ENCODE measurements around the gene PPP1R3C.

PPP1R3C gene

DNA sequence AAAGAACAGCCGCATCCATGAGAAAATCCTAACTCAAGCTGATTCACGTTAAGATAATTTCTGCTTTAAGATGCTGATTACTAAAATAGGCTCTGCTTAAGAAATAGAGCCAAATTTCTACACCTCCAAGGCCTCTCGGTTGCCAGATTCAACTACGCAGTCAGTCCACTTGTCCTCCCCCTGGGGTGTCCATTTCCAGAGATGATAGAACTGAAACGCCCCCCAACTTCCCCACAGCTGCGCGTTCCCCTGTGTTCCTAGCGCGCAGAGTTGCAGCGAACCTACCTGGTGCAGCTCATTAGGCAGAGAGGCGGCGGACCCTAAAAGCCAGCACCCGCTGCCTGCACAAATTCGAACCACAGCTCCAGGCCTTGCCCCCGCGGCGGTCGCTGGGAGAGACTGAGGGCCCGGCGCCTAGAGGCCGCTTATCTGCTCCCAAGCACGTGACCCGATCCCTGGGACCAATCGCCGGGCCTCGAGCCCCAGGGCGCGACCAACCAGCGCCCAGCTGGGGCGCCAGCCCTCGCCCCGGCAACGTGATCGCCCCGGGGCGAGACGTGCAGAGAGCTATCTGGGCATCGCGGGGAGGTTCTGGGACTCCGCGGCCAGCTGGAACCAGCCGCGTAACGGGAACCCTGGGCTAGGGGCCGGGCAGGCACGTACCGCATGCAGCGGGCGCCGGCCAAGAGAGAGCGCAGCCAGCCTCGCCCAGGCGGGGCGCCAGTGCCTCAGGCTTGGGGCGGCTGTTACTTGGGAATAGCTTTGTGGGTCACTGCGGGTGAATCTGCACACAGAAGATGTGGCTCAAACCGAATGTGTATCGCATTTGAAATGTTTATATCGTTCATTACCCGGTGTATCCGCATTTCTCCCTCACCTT lies at the start of gene PPP1R3C:
Gene PPP1R3C, minus strand, starts transcription at position 401 of the 880 bp plus-strand sequence. Its CDS starts 102 bp downstream, at position 299.
- peak; percentile 89 for DNase-seq

DNA sequence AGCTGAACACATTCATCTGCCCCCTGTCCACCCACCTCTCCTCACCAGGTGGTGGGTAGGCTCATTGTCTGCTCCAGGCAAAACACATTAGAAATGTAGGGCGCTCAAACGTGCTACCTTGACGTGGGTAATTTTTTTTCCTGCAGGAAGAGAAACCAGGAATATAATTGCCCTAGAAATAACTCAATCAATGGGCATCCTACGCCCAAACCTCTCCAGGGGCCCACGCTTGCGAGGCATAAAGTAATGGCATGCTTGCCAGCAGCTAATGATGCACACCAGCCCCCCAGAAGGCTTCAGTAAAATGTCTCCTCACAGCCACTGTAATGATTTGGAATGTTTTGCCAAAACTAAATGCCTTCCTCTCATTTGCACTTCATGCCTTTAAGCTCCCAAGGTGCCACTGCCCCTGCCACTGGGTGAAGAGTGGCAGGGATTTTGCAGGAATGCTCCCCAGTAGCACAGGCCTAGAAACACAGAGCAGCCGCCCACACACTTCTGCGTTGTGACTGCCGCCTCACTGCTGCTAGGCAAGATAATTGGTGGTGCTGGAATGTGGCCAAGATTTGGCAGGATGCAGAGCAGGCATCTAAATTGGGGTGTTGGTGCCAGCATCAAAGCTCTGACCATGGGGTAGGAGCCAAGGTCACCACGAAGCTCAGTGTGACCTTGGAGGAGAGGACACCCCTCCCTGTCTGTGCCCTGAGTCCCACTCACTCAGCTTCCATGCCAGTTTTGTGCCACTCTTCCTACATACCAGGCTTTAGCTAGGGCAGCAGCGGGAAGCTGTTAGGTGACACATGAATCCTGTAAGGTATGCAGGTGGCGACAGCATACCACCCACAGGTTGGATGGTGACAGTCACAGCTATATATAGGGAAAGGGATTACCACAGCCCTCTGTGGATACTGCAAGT lies 48.7 kb upstream of the PPP1R3C start:
- peak; percentile 72 for DNase-seq

DNA sequence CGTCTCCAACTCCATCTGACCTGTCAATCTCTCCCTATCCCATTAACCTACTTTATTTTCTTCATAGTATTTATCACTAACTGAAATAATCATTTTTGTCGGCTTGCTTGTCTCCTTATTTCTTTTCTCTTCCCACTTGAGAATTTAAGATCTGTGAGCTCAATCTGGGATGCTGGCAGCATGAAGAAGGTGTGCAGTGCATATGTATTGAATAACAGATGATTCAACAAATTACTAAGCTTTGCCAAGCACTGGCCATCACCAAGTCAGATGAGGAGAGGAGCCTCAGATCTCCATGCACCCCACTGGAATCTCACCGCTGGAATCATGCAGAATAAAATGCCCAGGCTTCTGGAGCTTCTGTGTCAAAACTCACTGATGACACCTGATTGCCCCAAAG lies 47.6 kb upstream of the PPP1R3C start:
- DNase-seq: no peak

DNA sequence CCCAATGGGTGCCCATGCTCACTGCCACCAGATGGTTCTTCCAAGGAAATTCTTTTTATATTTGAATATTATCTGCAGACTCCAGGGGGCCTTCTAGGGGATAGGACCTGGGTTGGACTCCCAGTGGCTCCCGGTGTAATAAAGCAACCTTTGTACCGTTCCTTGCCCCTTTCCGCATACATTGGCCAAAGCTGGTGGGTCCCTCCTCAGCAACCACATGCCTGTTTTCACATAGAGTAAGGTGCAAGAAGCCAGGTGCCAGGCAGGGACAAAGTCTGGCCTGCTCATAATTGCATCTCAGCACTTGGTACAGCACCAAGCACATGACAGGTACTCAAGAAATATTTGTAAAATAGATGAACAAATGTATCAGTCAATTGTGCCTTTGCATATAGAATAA lies 46.4 kb upstream of the PPP1R3C start:
- no peak for DNase-seq

DNA sequence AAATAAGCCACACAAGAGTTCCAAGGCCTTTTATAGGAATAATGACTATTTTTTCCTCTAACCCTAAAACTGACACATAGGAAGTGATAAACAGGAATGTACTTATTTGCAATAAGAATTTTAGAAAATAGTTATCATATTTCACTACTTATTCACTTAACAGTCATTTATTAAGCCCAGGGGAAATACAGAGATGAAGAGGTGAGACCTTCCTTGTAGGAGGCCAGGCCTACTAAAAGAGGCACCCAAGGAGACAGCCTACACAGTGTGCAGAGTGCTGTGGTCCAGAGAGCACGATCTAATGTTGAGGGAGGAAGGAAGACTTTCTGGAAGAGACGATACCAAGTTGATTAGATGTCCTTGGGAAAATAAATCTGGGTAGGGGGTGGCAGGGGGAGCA lies 45.0 kb upstream of the PPP1R3C start:
- no peak for DNase-seq

DNA sequence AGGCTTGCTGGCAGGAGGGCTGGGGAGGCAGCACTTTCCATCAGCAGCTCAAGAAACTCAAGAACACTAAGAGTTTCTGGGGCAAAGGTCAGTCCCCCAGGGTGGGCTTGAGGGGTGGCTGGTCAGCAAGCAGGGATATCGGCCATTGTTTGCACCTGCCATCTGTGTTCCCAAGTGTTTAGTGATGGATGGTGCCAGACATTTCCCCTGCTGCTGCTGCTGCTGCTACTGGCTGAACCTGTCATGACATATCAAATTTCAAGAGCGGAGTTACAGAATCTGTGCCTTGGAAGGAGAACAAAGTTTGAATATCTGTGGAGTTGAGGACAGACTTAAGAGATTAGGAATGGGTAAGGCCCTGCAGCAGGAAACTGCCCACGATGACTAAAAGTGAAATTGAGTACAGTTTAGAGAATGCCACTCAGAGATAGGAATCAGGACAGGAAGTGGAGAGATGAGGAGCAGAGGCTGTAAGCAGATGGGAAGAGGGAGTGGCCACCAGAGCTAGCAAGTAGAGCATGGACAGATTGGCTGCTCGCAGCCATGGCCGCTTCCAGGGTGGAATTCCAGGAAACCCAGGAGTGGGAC lies 39.2 kb upstream of the PPP1R3C start:
- DNase-seq: no peak

DNA sequence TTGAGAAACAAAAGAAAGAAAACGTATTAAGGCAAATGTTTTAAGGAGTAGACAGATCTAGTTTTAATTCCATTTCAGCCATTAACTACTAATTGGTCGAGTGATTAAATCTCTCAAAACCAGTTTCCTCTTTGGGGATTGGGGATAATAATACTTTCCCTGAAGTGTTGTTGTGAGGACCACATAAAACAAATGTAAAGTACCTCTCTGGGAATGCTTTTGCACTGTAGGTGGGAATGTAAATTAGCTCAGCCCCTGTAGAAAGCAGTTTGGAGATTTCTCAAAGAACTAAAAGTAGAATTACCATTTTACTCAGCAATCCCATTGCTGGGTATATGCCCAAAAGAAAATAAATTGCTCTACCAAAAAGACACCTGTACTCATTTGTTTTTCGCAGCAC lies 36.0 kb upstream of the PPP1R3C start:
- DNase-seq: no peak

DNA sequence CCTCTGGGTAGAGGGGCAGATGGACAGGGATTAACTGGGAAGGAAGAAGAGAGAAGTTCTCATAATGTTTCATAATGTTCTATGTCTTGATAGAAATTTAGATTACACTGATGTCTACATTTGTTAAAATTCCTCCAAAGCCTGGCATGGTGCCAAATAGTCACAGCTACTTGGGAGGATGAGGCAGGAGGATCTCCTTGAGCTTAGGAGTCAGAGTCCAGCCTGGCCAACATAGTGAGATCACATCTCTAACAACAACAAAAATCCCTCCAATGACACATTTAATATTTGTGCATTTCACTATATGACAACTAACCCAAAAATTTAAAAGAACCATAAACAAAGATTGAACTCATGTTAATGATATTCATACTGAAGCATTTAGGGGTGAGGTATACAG lies 33.0 kb upstream of the PPP1R3C start:
- no peak for DNase-seq

DNA sequence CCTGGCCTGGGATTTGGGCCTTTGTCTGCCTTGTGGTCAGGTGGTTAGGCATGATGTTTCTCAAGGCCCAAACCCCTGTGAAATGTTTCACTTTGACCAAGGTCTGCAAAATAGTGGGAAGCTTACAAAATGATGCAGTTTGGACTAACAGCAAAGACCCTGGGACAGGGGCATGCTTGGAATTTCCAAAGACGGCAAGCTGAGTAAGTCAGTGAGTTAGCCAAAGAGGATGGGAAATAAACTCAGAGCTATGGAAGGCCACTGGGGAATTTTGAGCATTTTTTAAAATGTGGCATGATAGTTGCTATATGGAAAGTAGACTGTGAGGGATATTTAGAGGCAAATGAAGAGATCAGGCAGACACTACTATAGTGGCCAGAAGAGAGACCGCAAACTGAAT lies 31.6 kb upstream of the PPP1R3C start:
- no peak for DNase-seq

DNA sequence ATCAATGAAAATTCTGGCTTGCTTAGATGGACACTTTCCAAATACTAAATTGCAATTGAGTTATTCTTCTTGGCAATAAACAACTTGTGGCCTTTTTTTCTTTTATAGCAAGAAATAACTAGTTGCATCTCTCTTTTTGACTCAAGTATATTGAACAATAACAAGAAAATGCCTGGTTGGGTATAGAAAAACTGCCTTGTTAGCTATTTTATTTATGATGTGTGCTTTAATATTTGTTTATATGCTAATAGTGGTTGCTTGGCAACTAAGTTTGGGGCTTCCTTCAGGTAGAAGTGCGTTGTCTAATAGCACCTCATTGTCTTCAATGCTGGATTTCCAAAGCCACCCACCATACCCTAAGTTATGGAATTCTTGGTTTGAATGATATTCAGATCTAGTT lies 30.1 kb upstream of the PPP1R3C start:
- no peak for DNase-seq

DNA sequence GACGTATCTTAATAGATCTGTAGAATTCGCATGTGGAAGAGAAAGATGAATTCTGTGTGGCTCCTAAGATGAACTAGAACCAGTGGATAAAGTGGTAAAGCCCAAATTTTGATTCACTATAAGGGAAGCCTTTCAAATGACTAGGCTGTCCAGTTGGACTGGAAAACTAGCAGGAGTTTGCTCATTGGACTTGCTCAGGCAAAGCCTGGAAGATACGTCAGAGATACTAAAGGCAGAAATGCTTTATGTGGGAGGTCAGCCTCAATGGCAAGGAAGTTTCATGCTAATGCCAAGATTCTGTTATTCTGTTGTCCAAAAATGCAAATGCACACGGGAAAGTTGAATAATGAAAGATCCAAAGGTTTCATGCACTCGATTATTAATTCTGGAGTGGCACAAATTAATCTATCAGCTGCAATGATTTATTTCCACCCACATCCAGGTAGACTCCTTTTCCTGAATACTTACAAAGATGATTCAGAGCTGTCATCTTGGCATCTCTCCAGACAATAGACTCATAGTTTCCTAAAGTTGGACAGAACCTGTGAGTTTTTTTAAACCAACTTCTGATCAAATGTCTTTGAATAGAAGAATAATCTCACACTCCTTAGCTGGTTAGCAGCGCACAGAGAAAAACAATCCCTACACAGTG lies 20.5 kb upstream of the PPP1R3C start:
- no peak for DNase-seq

DNA sequence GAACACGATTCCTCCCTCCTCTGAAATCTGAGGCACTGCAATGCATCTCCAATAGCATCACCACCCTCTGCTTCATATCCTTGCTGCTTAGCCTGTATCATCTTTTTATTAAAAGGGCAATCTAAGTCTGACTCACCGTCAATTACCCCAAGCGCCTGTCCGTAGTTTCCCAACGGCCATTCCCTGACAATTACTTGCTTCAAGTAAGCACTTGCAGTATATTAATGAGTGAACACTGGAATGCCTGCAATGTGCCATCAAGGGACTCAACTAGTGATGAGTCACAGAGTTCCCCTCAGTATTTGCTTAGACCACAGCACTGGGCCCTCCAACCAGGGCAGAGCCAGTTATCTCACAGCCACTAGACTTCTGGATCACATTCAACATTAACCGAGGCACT lies 19.5 kb upstream of the PPP1R3C start:
- DNase-seq: no peak

DNA sequence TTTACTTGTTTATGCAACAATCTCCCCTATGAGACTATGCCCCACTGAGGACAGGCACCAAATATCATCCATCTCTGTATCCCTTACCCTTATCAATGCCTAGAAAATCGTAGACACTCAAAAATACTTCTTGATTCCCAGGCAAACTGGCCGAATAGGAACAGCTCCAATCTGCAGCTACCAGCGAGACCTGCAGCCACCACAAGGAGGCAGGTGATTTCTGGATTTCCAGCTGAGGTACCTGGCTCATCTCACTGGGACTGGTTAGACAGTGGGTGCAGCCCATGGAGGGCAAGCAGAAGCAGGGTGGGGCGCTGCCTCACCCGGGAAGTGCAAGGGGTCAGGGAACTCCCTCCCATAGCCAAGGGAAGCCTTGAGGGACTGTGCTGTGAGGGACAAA lies 10.8 kb upstream of the PPP1R3C start:
- DNase-seq: no peak

DNA sequence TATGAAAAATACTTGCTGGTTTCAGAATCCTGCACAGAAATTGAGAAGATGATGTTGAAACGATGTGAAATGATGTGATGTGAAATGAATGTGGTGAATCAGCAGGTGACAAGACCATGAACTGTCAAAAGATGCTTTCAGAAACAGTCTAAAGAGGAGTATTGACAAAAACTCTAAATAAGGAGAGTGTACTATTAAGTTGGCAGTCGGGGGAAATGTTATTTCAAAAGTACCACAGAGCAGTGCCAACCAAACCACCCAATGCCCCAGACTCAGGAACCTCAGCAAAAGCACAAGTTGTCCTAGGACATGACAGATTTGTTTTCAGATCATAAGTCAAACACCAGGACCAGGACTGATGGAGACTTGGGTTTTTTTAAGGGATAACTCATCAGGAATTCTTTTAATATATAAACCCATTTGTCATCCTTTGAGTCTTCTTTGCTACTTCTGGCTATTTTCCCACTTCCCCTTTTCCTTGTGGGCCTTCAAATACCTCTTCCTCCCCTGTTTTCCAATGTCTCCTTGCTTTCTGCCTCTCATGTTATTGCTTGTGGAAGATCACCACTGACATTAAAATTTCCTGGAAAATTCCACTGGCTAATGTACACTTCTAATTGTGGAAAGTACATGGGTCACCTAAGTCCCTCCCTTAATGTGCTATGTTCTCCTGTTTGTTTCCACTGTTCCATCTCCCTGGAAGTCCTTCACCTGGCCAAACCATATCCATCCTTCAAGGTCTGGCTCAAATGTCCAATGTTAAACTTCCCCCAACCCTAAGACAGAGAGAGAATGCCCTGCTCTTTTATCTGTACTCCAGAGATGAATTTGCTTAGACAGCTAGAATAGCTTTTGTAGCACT lies 10.2 kb upstream of the PPP1R3C start:
- DNase-seq: no peak

DNA sequence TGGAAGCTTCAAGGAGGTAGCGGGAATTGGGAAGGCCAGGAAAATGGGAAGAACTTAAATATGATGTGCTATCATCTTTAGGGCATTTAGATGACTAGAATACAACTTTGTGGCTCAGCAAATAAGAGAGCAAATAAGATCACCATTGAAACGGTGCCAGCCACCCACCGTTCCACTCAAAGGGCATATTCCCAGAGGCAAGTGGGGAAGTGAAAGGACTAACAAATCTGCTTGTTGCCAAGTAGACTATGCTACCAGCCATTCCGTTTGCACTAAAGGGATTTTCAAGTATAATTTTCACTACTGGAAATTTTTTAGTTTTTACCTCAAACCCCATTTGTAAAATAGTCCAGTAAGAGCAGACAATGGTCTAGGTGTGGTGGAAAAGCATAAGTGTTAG lies 4.0 kb upstream of the PPP1R3C start:
- no peak for DNase-seq

DNA sequence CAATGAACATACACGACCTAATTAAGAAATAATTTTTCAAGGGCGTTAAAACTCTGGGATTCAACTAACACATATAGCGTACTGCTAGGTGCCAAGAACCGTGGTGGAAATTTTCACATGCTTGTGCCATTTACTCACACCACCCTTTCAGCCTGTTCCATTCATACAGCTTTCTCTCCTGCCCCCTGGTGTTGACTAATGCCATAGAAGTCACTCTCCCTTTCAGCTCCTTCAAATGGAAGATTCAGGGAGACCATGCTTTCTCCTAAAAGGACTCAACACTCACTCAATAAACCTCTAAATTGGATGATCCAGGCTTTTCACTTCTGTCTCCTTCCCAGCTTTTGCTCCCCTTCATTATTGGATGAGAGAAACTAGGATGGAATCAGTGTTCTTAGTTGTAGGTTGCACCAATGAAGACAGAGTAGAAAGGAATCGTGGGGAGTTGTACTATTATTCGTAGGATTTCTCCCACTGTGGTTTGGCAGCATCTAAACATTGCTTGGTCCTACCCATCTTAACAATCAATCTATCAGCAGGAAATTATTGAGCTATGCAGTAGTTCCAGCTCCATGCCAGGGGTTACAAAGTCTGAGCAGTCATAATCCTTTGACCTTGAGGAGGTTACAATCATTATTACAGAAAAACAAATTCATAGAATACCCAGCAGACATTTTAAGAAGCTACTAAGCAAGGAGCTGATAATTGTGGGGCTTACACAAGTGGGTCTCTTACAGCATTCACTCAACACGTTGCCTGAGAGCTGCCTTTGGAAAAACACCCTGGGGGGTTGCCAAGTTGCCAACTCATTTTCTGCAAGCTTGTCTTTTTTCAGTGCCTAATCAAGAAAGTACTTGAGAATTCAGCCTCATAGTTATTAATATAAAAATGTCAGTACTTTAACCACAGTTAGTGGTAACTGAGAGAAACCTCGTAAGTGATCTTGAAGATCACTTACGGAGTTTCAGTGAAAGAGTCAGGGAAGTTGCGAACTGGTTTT lies 2.8 kb upstream of the PPP1R3C start:
- peak; percentile 27 for DNase-seq

DNA sequence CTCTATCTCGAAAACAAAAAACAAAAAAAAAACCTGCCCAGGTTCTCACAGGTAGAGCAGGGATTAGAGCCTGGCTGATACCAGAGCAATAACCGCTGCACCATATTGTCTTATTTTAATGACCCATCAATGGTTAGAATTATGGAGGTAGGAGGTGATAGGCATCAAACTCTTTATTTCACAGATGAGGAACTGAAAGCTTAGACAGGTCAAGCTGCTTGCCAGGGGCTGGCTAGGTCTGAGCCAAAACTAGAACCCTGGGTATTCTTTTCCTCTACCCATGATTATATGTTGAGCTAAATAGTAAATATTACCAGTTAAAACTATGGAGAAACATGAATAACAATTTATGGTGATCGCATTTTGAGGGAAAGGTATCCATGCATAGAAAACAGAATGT lies 2.0 kb upstream of the PPP1R3C start:
- DNase-seq: no peak

DNA sequence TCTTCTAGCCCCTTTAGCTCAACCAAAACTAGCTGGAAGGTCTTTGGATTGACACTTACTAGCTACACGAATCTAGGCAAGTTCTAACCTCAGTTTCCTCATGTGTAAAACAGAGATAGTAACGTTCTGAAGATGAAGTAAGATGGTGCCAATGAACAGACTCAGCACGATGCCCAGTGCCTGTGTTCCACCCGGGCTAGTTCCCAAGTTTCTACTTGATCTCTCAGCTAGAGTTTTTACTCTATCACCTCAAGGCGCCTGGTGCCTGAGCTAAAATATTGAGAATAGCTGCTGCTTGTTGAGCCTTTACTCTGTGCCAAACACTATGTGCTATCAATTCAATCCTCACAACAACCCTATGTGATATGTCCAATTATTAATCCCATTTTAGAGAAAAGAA lies 1.4 kb upstream of the PPP1R3C start:
- DNase-seq: no peak

DNA sequence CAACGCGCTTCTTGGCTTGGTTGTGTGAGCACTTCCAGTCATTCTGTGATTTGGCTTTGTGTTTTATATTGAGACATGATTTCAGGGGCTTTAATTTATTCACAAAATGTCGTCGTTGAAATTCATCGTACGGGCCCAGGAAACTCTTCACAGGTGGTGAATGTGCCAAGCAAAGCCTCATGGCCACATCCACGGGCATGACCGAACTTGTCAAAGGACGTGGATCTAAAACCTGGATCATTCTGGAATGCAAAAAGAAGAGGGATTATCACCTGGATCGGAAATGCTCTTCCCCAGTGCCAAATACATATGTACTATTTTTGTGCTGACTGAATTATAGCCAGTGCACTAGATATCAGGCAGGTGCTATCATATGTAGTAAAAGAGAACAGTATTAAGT lies 2.2 kb downstream of the PPP1R3C start:
- DNase-seq: no peak

DNA sequence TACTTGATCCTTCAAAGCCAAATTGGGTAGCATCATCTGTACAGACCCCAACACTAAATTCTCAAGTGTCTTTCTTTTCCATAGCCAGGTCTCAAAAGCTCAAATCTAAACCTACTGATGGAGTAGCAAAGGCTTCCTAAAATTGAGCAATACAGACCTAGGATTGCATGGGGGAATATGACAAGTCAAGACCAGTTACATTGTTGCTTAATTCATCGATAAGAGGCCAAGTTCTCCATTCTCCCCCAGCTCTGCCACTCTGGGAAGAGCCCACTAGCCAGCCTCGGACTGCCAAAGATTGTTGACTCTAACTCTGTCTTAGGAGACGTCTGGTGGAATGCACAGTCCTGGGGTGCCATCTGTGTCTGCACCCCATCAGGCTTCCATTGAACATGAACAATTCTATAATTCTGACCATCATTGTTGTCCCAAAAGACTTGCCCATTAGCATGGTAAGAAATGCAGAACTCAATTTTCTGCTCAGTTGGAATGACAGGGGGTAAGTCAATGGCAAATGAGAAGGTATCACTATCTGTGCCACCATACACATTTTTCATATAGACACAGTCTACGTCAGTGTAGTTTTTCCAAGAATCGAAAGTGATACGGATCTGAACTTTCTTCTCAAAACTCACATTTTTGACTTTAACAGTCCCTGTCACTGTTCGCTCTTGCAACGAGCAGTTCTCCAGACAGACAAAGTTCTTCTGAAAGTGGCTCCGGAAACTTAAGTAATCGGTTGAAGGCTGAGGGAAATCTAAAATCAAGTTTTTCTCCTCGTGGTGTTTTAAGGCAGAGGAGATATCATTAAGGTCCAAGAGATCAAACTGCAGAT lies 2.9 kb downstream of the PPP1R3C start:
- no peak for DNase-seq
